Right renal pelvis (tissue), 4 donors: Measurements from ENCODE around the gene RANBP3L. TPM values are rescaled to one million over a fixed set of nuclear protein-coding genes. Genes with fewer than 3 reads are reported as not detected.

Experiments used
- DNase-seq, 4 donors: peaks; one replicate each; pipeline ENCODE4 v3.0.0-alpha.2; 2013; ENCODE audit warnings: low read depth in 4 of 4, low spot score in 3 of 4, missing footprints in 1 of 4
- polyA plus RNA-seq, 4 donors: library from polyadenylated mRNA; unstranded; fragments of 120-200 nt; gene quantifications; one replicate each; pipeline ENCODE4 v1.2.1, GENCODE V29; 2013; ENCODE audit not compliant: insufficient read length in 4 of 4

Gene RANBP3L
- polyA plus RNA-seq, 4 donors, result 6.8 to 10.7 (median 8.5) TPM

DNA sequence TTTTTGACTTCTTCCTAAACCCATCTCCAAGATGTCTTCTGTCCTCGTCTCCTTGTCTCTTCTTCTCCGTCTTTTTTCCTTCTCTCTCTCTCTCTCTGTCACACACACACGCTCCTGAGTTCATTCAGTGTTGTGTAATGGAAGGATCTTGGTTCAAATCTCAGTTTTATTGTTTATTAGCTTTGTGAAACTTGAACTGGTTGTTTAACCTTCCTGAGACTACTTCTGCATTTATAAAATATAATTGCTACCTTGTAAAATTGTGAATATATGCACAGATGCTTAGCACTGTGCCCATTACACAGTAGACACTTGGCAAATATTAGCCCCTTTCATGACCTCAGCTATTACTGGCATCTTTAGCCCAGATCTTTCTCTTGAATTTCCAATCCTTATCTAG lies 57.6 kb downstream of the RANBP3L start:
- no peak for DNase-seq

DNA sequence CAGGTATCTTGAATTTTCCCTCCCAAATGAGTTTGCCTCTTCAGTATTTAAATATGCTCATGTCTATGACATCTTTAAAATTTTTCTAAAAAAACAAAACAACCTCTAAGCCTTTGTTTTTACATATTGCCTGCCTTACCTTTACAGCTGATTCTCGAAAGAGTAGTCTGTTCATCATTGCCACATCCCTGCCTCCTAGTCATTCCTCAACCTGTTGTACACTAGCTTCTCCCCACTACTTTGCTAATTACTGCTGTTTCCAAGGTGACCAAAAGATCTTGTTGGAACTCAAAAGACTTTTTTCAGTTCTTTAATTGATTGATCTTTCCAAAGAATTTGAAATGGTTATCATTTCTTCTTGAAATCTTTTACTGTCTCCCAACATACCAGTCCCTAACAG lies 58.0 kb downstream of the RANBP3L start:
- DNase-seq, result no peak

- DNase-seq, result peak in 1 of 4 donors; percentile 10
Measured at GRCh38 chr5:36242534-36243485, 58.9 kb downstream of the RANBP3L start.

GRCh38 chr5:36241631-36242533 lies 59.8 kb downstream of the RANBP3L start, which contains the start of gene NADK2:
TSS of gene NADK2 (minus strand) at chr5:36241925. CDS start at chr5:36241798, 127 bp downstream.
- peak; percentile 94 to 96 (median 95) for DNase-seq

DNA sequence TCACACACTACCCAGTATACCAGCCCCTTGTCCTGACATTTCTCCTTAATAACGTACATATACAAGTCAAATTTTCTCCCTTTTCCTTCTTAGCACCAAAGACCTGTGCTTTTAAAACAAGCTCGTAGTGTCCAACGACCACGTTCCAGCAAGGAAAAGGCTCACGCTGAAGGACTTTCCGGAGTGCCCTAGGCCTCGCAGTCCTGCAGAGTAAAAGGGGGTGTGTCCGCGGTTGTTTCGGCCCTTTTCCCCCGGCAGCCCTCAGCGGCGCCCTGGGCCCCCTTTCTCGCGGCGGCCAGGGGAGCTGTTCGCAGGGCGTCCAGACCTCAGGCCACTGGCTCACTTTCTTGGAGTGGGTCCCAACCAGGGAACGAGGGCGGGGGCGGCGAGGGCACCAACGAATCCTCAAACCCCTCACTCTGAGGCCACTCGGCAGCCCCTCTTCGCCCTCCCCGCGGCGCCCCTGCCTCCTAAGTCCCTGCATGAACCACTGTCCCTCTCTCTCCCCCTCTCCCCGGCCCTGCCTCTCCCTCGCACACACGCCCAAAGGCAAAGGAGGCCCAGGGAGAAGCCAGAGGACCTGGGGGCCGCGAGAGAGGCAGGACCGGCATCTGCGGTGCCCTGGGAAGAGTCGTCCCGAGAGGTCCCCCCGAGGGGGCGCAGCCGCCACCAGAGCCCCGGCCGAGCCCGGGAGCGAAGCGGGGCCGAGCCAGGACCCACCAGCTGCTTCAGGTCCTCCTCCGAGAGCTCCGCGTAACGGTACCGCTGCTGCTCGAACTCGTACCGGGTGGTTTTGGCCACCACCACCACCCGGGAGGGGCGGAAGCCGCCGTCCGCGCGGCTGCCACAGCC lies 60.7 kb downstream of the RANBP3L start:
- peak; percentile 33 to 61 (median 48) for DNase-seq

- DNase-seq, result no peak
Measured at GRCh38 chr5:36239370-36240293, 62.1 kb downstream of the RANBP3L start.

GRCh38 chr5:36238502-36239295 lies 63.0 kb downstream of the RANBP3L start:
- no peak for DNase-seq

DNA sequence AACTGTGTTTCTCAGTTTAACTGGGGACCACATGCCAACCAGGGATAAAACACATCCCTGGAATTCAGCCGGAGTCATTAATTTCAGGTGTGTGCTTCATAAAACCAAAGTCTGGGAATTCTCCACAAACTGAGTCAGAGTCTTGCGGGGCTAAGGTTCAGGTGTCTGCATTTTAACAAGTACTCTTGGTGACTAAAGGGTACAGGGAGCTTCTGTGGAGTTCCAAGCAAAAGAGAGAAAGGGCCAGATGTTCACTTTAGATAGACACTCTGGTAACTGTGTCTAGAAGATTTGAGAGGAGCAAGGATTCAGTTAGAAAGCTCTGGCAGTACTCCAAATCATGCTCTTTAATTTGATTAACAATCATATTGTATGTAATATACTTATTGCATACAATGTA lies 64.0 kb downstream of the RANBP3L start:
- no peak for DNase-seq

DNA sequence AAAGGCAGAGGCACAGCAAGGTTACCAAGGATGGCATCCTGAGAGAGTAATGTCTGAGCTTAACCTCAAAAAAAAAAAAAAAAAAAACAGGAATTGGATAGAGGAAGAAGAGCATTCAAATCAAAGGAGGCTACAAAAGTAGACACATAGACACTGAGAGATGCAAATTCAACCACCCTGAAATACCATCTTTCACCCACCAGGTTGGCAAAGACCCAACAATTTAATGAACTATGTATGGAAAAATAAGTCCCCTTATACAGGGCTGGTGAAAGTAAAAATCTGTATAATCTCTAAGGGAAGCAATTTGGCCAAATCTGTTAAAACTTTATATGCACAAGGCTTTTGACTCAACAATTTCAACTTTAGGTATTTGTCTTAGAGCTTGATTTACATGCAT lies 64.9 kb downstream of the RANBP3L start:
- DNase-seq, result no peak

GRCh38 chr5:36232533-36232932 lies 69.2 kb downstream of the RANBP3L start:
- DNase-seq, result no peak

- DNase-seq, result no peak
Measured at GRCh38 chr5:36230151-36230790, 71.4 kb downstream of the RANBP3L start.

GRCh38 chr5:36228505-36228904 lies 73.2 kb downstream of the RANBP3L start:
- DNase-seq, result no peak

- no peak for DNase-seq
Measured at GRCh38 chr5:36227046-36227445, 74.7 kb downstream of the RANBP3L start.

- no peak for DNase-seq
Measured at GRCh38 chr5:36222620-36223019, 79.1 kb downstream of the RANBP3L start.

GRCh38 chr5:36217988-36218387 lies 83.7 kb downstream of the RANBP3L start:
- DNase-seq, result no peak

DNA sequence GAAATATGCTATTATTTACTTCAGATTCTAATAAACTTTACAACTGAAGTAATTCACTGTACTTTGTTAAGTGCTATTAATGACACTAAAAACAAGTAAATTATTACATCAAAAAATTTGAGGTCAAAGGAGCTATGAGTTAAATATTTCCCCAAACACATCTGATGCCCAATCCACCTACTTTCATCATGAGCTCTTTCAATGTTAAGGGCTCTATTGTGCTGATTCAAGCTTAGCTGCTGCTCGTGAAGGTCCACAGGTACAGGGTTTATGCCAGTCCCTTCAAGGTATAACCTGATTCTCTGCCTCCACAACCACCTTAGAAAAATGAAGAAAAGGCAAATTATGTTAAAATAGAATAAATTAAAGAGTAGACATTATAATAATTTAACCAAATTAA lies 84.1 kb downstream of the RANBP3L start:
- no peak for DNase-seq

DNA sequence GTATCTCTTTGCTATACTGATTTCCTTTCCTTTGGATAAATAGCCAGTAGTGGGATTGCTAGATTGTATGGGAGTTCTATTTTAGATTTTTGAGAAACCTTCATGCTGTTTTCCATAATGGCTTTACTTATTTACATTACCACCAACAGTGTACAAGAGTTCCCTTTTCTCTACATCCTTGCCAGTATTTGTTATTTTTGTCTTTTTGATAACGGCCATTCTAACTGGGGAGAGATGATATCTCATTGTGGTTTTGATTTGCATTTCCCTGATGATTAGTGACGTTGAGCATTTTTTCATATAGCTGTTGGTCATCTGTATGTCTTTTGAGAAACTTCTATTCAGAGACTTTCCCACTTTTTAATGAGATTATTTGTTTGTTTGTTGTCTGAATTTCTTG lies 85.8 kb downstream of the RANBP3L start:
- no peak for DNase-seq

DNA sequence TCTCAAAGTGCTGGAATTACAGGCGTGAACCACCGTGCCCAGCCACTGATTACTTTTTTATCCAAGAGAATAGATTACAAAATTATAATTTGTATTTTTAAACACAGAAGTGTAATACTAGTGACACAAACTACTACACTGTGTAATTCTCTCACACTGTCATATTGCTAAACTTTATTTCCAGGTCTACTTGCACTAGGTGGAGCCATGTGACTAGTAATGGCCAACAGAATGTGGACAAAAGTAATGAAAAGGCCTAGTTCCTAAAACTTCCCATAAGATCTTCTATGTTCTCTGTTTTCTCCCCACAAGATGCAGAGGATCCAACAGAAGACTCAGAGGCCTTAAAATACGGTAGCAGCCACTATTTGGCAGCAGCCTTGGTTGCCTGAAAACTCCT lies 87.3 kb downstream of the RANBP3L start:
- no peak for DNase-seq
